ENCODE data around the gene PIGK. TPM values are rescaled to one million over a fixed set of nuclear protein-coding genes. Genes with fewer than 3 reads are reported as not detected.
A peak's percentile ranks its signal among the peaks of the same experiment; 100 is the strongest.

Gene PIGK
- total RNA-seq = 10 to 100 TPM; 23.5 to 41.0 (median 28.3) TPM

DNA sequence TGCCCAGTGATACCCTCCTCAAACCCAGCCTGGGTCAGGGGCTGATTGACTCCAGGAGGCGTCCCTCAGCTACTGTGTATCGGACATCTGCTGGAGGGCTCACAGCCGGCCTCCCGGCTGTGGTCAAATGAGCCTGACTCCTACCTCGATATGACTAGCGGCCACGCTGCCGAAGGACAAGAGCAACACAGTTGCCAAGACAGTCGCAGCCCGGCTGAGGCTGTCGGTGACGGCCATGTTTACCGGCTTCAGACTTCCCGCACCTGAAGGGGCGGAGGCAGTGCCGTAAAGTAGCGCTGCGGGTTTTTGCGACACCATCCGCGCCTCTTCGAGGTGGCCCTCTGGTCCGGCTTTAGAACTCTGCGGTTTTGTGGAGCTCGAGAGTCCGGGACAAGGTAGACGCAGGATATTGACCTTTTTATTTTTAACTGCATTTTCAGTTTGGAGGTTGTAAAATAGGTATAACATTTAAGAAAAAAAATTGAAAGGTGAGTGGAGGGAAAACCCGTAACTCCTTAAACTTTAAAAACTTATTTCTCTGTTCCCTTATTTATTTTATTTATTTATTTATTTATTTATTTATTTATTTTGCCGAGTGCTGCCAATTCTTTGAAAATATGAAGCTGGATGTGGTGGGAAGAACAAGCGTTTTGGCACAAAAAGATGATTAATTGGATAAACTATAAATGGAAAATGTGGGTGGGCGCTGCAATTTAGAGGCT lies at the start of gene PIGK:
Gene PIGK, minus strand, starts transcription at position 265 of the 722 bp plus-strand sequence. Its CDS starts 28 bp downstream, at position 237.
- peaks cover 5 to 6% of the 10 kb centered on the region in 2 donors for H3K4me1 ChIP-seq
- intact Hi-C loops (cut with DNase I) = no loop called here
- no peaks in the 10 kb centered on the region for H3K36me3 ChIP-seq
- peak within 1 kb of the TSS; percentile 33 to 92 (median 52) for H3K4me3 ChIP-seq (replicated peaks in 1 of 3)
- peak; percentile 88 to 90 for DNase-seq
- H3K27me3 ChIP-seq = no peaks in the 10 kb centered on the region
- TF ChIP-seq POLR2A (IDR thresholded peaks at IDR 0.05) = peak in 1 of 2 donors; percentile 50
- TF ChIP-seq, protein P1, sequence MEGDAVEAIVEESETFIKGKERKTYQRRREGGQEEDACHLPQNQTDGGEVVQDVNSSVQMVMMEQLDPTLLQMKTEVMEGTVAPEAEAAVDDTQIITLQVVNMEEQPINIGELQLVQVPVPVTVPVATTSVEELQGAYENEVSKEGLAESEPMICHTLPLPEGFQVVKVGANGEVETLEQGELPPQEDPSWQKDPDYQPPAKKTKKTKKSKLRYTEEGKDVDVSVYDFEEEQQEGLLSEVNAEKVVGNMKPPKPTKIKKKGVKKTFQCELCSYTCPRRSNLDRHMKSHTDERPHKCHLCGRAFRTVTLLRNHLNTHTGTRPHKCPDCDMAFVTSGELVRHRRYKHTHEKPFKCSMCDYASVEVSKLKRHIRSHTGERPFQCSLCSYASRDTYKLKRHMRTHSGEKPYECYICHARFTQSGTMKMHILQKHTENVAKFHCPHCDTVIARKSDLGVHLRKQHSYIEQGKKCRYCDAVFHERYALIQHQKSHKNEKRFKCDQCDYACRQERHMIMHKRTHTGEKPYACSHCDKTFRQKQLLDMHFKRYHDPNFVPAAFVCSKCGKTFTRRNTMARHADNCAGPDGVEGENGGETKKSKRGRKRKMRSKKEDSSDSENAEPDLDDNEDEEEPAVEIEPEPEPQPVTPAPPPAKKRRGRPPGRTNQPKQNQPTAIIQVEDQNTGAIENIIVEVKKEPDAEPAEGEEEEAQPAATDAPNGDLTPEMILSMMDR (IDR thresholded peaks at IDR 0.05) = no peak
- WGBS, 2 donors = 1% methylated on average over 19 to 24 of the region's 31 CpGs
- no peaks in the 10 kb centered on the region for H3K9me3 ChIP-seq
- H3K27ac ChIP-seq = peak within 1 kb of the TSS; percentile 63 to 83 (median 70)

DNA sequence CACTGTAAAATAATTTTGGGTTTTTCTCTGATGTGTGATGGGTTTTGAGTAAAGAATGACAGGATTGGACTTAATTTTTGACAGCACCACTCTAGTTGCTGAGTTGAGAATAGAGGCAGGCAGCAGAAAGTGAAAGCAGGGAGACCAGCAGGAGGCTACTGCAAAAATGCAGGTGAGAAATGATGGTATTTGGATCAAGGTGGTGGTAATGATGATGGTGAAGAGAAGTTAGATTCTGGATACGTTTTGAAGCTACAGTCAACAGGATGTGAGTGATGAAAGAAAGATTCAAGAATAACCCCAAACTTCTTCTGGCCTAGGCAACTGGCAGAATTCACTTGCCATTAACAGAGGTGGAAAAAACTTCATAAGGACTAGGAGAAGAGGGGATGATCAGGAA lies 47.8 kb upstream of the PIGK start:
- H3K9me3 ChIP-seq = no peaks in the 10 kb centered on the region
- TF ChIP-seq, protein P1 (IDR thresholded peaks at IDR 0.05) = no peak
- no peak for TF ChIP-seq POLR2A (IDR thresholded peaks at IDR 0.05)
- DNase-seq = no peak

DNA sequence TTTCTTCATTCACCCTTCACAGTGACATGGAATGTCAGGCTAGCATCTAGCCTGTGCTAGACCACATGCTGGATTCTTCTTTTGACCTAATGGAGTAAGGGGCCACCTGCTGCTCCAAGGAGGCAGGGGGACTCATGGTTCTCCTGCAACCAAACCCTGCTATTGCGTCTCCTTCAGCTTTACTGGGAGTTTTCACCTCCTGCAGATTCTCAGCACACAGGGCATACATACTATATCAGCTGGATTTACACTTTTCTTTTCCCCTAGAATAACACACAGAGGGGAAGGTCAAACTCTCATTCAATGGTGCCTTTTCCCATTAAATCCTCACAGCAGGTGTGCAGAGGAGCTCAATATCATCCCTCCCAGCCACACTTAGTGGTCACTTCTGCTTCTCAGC lies 46.0 kb upstream of the PIGK start:
- H3K4me1 ChIP-seq = no peaks in the 10 kb centered on the region
- no peaks in the 10 kb centered on the region for H3K27me3 ChIP-seq
- 62 to 68% methylated on average over 1 of the region's 1 CpG for WGBS, 2 donors
- no peak overlapping the region for H3K27ac ChIP-seq
- no peaks in the 10 kb centered on the region for H3K9me3 ChIP-seq
- intact Hi-C loops (cut with DNase I) = no loop called here
- no peak overlapping the region for H3K4me3 ChIP-seq (replicated peaks in 1 of 3)
- H3K36me3 ChIP-seq = no peaks in the 10 kb centered on the region
- no peak for DNase-seq
- no peak for TF ChIP-seq POLR2A (IDR thresholded peaks at IDR 0.05)
- TF ChIP-seq, protein P1 (IDR thresholded peaks at IDR 0.05) = no peak

More for the DNA sequence above, 47.8 kb upstream of the PIGK start:
- Histone ChIP-seq H3K4me1 (no peaks in the 10 kb centered on the region), H3K4me3 (replicated peaks in 1 of 3) (no peak overlapping the region), H3K27me3 (no peaks in the 10 kb centered on the region), H3K36me3 (no peaks in the 10 kb centered on the region), H3K27ac (no peak overlapping the region)
- 53 to 58% methylated on average over 1 of the region's 1 CpG for WGBS, 2 donors
- intact Hi-C loops (cut with DNase I) = no loop called here

DNA sequence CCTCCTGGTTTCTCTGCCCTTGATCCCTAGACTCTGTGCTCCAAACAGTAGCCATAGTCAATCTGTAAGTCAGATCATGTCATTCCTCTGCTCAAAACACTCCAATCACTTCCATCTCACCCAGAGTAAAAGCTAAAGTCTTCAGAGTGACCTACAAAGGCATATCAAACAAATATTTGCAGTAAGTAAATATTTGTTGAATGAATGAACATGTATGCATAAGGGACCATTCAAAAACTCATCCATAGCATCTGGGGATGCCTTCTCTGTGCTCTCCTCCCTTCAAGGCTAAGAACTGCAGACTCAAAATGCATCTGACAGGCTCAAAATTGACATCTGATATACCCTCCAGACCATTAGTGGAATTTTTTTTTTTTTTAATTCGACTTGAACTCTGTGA lies 44.5 kb upstream of the PIGK start:
- no peaks in the 10 kb centered on the region for H3K4me1 ChIP-seq
- intact Hi-C loops (cut with DNase I) = no loop called here
- H3K27me3 ChIP-seq = no peaks in the 10 kb centered on the region
- H3K9me3 ChIP-seq = no peaks in the 10 kb centered on the region
- no peak overlapping the region for H3K4me3 ChIP-seq (replicated peaks in 1 of 3)
- no peak for TF ChIP-seq POLR2A (IDR thresholded peaks at IDR 0.05)
- TF ChIP-seq, protein P1 (IDR thresholded peaks at IDR 0.05) = no peak
- H3K36me3 ChIP-seq = no peaks in the 10 kb centered on the region
- no peak for DNase-seq
- H3K27ac ChIP-seq = no peak overlapping the region
- WGBS, 2 donors = 80 to 90% methylated on average over 1 of the region's 1 CpG

DNA sequence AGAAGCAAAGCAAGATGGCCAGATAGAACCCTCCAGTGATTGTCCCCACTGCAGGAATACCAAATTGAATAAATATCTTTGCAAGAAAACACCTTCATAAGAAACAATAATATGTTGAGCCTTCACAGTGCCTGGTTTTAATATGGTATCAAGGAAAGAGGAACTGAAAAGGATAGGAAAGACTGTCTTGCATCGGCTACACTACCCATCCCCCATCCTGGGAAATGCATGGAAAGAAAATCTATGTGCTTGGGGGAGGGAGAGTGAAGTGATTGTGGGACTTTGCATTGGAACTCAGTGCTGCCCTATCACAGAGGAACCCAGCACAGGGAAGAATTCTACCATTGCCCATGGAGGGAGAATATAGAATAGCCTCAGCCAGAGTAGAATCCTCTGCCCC lies 34.0 kb upstream of the PIGK start:
- H3K27me3 ChIP-seq = no peaks in the 10 kb centered on the region
- no peaks in the 10 kb centered on the region for H3K9me3 ChIP-seq
- no peak for TF ChIP-seq POLR2A (IDR thresholded peaks at IDR 0.05)
- TF ChIP-seq, protein P1 (IDR thresholded peaks at IDR 0.05) = no peak
- H3K4me1 ChIP-seq = no peaks in the 10 kb centered on the region
- no peak for DNase-seq
- no peak overlapping the region for H3K4me3 ChIP-seq (replicated peaks in 1 of 3)
- WGBS, 2 donors = 86 to 96% methylated on average over 1 of the region's 1 CpG
- H3K27ac ChIP-seq = no peak overlapping the region
- intact Hi-C loops (cut with DNase I) = no loop called here
- no peaks in the 10 kb centered on the region for H3K36me3 ChIP-seq
